Glomerular visceral epithelial cell (primary cell): Measurements from ENCODE around the gene USP25.

Source experiments
- DNase-seq: peaks from one replicate; pipeline ENCODE4 v3.0.0-alpha.2; 2016; ENCODE audit errors: extremely low spot score

USP25 gene

DNA sequence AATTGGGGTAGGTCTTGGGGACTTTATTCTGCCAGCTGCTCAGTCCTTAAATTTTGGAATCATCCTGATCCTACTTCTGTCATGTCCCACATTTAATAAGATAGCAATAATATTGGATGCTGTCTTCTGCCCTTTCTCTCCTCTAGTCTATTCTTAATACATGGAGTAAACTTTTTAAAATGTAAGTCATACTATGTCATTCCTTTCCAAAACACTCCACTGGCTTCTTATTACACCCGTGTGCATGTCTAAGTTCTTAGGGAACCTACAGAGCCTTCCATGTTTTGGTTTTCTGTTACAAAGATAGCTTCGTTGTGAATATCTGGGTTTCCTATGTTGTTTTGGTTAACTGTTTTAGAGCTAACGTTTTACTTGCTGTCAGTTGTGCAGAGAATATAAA, 35.1 kb downstream of the USP25 start:
- no peak for DNase-seq

GRCh38 chr21:15766952-15767603, 37.3 kb downstream of the USP25 start:
- no peak for DNase-seq

DNA sequence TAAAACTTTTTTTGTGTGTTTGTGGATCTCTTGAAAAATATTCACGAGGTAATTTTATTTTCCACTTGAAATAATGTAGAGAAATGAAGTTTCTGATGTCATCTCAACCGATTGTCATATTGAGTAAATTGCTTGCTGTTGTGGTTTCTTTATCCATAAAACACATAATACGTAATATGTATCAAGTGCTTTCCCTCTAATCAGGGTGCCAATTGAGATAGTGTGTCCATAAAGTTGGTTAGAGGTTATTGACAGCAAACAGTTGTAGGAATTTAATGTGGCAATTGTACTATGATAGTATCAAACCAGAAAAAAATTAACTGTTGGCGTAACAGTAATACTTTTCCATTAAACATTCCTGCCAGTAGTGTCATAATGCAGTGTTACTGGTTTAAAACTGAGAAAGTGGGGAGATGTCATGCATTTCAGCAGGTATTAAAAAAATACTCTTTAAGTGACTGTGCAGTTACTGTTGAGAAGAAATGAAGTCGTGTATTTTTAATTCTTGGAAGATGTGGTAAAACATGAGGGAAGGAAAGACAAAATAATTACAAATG, 38.3 kb downstream of the USP25 start:
- DNase-seq: no peak

DNA sequence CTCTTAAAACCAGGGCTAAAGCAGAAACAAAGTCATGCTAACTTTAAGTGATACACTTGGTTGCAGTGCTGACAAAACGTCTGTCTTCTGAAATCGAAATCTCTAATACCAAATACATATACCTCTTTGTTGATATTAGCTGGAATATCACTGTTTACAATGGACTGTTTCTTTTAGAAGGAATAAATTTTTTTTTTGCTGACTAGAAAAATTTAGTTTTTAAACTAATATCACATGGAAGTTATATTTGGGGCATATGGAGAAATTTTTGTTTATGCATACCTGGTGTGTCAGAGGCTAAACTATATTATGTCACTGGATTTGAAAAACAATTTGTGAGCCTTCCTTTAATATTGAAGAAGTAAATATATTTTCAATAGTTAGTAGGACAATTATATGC, 39.1 kb downstream of the USP25 start:
- no peak for DNase-seq

GRCh38 chr21:15771311-15771710, 41.5 kb downstream of the USP25 start:
- DNase-seq: no peak

DNA sequence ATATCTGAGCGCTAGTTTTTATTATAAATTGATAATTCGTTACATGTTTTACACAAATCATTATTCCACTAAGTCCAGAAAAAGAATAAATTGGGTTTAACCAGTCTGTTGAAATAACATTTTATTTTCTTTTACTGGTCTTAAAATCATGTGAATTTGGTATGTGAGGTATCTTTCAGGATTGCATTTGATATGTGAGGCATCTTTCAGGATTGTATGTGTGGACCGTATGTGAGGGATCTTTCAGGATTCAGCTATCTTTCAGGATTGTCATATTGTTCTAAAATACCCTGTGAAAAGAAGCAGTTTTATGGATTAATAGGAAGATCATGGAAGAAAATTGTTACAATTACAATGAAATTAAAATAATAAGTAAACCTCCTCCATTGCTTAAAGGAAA, 42.9 kb downstream of the USP25 start:
- no peak for DNase-seq

DNA sequence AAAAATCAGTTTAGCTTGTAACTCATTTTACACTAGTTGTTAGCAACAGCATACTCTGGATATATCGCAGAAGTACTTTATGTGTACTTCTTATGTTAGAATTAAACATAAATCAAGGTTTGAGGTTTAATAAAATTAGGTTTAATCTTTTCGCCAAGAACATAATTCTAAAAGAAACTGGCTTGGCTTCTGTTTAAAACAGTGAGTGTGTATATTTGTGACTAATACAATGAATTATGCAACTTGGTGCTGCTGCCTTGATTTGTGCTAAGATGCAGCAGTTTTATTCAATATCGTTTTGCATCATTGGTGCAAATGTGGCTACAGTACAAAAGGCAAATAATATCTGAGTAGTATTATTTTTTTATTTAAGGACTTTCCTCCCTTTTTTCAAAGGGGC, 44.8 kb downstream of the USP25 start:
- no peak for DNase-seq

- no peak for DNase-seq
Measured at GRCh38 chr21:15775291-15775690, 45.5 kb downstream of the USP25 start.

DNA sequence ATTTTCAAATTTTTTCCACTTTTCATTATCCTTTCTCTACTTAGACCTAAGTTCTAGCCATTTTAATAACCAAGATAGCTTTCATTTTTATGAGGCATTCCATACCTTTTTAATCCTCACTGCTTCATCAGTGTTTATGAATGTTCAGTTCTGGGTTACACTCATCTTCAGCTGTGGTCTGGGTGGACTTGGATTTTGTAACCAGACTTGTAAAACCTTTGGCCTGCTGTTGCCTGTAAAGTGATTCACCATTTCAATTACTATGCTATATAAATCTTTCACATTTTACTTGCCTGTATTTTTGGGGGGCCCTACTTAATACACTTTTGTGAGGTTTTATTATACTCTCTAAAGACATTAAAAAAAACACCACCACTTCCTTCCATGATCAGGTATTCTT, 46.2 kb downstream of the USP25 start:
- peak; percentile 49 for DNase-seq

DNA sequence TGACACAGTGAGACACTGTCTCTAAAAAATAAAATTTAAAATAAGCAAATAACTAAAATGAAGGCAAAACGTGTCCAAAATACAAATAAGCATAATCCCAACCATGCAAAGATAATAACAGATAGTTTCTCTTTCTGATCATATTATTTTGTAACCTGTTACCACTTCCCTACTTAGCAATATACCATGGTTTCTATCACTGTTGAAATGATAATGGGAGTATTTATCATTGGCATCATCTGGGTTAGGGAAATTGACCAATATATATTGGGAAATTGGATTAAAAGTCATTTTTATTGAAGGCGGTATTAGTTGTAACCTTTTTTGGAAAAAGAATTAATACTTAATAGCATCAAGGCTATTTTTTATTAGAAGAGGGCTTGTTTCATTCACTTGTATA, 47.0 kb downstream of the USP25 start:
- no peak for DNase-seq

GRCh38 chr21:15781986-15782385, 52.2 kb downstream of the USP25 start:
- DNase-seq: no peak

- no peak for DNase-seq
Measured at GRCh38 chr21:15788847-15789523, 59.2 kb downstream of the USP25 start.

DNA sequence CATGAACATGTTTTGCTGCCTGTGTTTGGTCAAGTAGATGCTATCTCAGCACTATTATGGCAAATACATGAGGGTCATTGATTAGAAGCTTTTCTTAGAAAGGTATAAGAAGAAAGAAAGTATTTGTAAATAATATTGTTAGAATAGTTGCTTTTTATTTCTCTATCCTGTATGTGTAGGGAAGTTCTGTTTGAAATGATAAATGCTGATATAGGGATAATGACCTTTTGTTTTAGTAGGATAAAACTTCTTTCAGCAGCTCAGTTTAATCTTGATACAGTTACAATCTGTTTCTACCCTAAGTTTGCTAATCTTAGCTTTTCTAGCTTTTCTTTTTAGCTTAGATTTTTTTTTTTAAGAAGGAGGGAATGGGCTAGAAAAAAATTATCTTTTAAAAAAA, 63.3 kb downstream of the USP25 start:
- no peak for DNase-seq

DNA sequence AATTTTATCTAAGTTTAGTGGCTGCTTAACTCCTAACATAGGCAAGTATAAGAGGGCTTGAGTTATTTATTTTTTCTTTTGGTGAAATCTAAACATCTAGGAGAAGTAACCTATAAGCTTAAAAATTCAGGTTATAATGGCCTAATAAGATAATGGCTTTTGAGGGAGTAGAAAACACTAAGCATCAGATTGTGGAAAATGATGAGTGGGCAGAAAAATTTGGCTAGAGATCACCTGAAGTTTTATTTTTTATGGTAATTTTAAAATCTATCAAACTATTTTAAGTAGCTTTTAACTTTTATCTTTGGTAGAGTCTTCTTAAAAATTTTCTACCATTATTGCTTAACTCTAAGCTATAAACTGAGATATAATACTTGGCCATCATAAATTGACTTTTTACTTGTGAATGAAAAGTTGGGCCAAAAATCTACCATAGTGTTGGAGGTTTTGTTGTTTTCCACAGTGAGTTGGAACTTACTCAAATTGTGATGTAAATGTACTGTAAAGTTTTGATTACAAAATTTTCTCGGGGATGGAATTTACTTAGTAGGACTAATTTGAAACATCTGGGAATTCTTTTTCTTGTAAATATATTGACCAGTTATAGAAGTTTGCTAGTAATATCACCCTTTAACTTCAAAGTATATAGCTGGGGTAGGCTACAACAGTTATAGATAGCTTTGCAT, 63.9 kb downstream of the USP25 start:
- DNase-seq: no peak

- DNase-seq: no peak
Measured at GRCh38 chr21:15794277-15794912, 64.6 kb downstream of the USP25 start.

DNA sequence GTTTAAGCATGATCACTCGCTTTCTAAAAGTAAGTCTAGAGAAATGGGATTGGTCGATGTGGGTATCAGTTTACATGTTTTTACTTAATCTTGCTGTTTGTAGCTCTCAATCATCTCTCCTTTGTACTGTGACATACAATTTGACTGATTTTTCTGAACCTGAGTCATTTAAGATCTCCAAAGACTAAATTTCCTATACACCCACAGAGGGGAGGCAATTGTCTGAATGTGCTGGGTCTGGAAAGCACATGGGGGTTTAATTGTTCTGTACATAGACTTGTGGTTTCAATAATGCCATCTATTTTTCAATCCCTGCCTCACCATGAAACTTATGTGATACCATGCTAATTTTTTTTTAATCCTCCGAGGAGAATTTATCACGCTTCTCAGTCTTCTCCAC, 65.8 kb downstream of the USP25 start:
- no peak for DNase-seq

GRCh38 chr21:15797577-15798363, 68.0 kb downstream of the USP25 start:
- no peak for DNase-seq

GRCh38 chr21:15801352-15801863, 71.6 kb downstream of the USP25 start:
- no peak for DNase-seq

GRCh38 chr21:15804247-15805005, 74.6 kb downstream of the USP25 start:
- DNase-seq: no peak

GRCh38 chr21:15809065-15809464, 79.3 kb downstream of the USP25 start:
- no peak for DNase-seq

GRCh38 chr21:15809818-15810217, 80.0 kb downstream of the USP25 start:
- DNase-seq: no peak
